BE2C (cell line): ENCODE measurements around the gene PHTF2.

Source experiments
- DNase-seq: peaks from one replicate; pipeline ENCODE4 v3.0.0-alpha.2; 2020
- H3K27me3 ChIP-seq: fragments of 250-450 bp; sonication (Bioruptor Pico); 2 replicates; pipeline ENCODE4 v1.5.1; 2020; ENCODE audit warnings: mild to moderate bottlenecking
- H3K36me3 ChIP-seq: fragments of 250-450 bp; sonication (Bioruptor Pico); 2 replicates; pipeline ENCODE4 v1.5.1; 2020; ENCODE audit warnings: mild to moderate bottlenecking
- H3K4me1 ChIP-seq: fragments of 250-450 bp; sonication (Bioruptor Pico); 2 replicates; pipeline ENCODE4 v1.5.1; 2020
- H3K4me3 ChIP-seq: 2 replicates; pipeline ENCODE4 v1.5.1; 2011; ENCODE audit warnings: low read depth, low read length
- H3K9me3 ChIP-seq: fragments of 250-450 bp; sonication (Bioruptor Pico); 2 replicates; pipeline ENCODE4 v1.5.1; 2020
- CTCF ChIP-seq: IDR thresholded peaks from 2 replicates; pipeline ENCODE4 v1.5.1; 2012; ENCODE audit warnings: mild to moderate bottlenecking, low read depth, low read length

PHTF2 gene

GRCh38 chr7:77878500-77878899 lies 79.9 kb downstream of the PHTF2 start:
- no peaks in the 10 kb centered on the region for H3K4me1 ChIP-seq
- TF ChIP-seq CTCF = no peak
- no peaks in the 10 kb centered on the region for H3K9me3 ChIP-seq
- no peaks in the 10 kb centered on the region for H3K36me3 ChIP-seq
- H3K4me3 ChIP-seq = no peak overlapping the region
- no peaks in the 10 kb centered on the region for H3K27me3 ChIP-seq
- DNase-seq = no peak

DNA sequence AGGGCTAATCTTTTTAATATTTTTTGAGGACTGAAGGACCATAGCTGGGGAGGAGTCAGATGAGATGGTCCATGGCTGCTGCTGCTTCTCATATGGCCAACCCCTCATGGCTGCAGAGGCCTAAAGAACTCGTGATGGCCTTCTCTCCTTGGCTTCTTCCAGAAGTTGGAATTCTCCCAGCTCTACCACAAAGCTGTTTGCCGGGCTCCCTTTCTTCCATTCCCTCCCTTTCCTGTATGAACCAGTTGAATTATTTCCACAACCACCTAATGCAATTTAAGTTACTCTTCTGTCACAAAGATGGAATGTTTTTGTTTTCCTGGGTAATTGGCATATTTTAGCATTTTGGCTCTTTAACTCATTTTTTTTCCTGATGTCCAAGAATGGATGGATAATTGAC lies 80.7 kb downstream of the PHTF2 start:
- Histone ChIP-seq H3K9me3 (no peaks in the 10 kb centered on the region), H3K27me3 (no peaks in the 10 kb centered on the region), H3K4me1 (no peaks in the 10 kb centered on the region), H3K4me3 (no peak overlapping the region), H3K36me3 (no peaks in the 10 kb centered on the region)
- DNase-seq = no peak
- no peak for TF ChIP-seq CTCF

DNA sequence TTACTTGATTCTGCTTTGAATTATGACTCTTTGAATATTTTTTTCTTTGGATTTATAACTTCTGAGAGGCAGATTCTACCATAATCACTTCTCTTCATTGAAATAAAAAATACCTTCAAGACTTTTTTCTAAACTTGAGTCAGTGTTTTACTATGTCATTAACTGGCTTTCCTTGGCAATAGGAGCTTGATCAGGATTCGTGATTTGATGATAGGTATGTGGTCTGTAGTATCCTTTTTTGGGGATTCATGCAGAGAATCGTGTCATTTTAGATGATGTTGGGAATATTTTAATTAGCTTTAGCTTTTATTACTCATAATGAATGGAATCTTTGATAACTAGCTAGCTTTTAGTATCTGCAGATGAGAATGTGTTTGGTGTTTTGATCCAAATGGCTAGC lies 83.3 kb downstream of the PHTF2 start:
- DNase-seq = no peak
- Histone ChIP-seq H3K36me3 (no peaks in the 10 kb centered on the region), H3K27me3 (no peaks in the 10 kb centered on the region), H3K4me3 (no peak overlapping the region), H3K4me1 (no peaks in the 10 kb centered on the region), H3K9me3 (no peaks in the 10 kb centered on the region)
- no peak for TF ChIP-seq CTCF

GRCh38 chr7:77885155-77885554 lies 86.6 kb downstream of the PHTF2 start:
- Histone ChIP-seq H3K4me3 (no peak overlapping the region), H3K9me3 (no peaks in the 10 kb centered on the region), H3K36me3 (no peaks in the 10 kb centered on the region), H3K27me3 (no peaks in the 10 kb centered on the region), H3K4me1 (no peaks in the 10 kb centered on the region)
- no peak for TF ChIP-seq CTCF
- DNase-seq = no peak

- Histone ChIP-seq H3K36me3 (no peaks in the 10 kb centered on the region), H3K4me1 (no peaks in the 10 kb centered on the region), H3K9me3 (no peaks in the 10 kb centered on the region), H3K27me3 (no peaks in the 10 kb centered on the region), H3K4me3 (no peak overlapping the region)
- DNase-seq = no peak
- TF ChIP-seq CTCF = no peak
Observed at GRCh38 chr7:77887567-77887966, 89.0 kb downstream of the PHTF2 start.

DNA sequence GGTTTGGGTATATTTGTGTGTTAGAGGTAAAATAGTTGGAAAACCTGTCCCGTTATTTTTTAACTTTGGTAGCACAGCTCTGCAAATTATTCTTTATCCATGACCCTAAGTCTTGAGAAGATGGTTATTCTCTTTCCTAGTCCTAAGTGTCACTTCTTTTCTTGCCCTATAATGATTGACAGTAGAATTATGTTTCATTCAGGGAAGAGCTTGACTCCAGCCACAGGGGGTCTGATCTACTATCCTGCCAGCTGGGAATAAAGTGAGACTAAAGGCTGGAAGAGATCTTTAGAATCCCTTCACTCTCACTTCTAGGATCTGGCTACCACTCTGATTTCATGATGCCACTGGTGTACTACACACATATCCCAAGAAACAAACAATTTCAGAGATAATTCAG lies 90.4 kb downstream of the PHTF2 start:
- Histone ChIP-seq H3K36me3 (no peaks in the 10 kb centered on the region), H3K27me3 (no peaks in the 10 kb centered on the region), H3K9me3 (no peaks in the 10 kb centered on the region), H3K4me3 (no peak overlapping the region), H3K4me1 (peaks cover 5% of the 10 kb centered on the region)
- no peak for TF ChIP-seq CTCF
- DNase-seq = no peak
